ENCODE measurements around the gene BMP7. TPM values are rescaled to one million over a fixed set of nuclear protein-coding genes. Genes with fewer than 3 reads are reported as not detected.

Gene BMP7
- total RNA-seq, 1 donor from 2014 or later, result not detected

DNA sequence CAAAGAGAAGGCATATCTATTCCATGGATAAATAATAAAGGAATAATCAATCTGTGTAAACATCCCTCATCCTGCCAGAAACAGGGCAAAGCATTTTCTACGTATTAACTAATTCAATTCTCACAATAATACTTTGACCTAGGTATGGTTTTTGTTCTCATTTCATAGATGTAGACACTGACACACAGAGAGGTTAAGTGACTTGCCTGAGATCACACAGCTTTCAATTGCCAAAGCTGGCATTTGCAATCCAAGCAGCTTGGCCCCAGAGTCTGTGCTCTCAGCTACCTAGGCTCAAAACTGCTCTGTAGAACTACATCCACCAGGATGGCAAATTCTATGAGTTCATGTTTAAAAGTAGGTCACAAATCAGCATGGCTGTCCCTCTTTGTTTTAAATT is 124.9 kb downstream of the BMP7 start:
- FAIRE-seq (no peak), DNase-seq (ENCODE audit: low read depth) (no peak)
- TF ChIP-seq CTCF (IDR thresholded peaks at IDR 0.05; ENCODE audit: insufficient read depth, low read length, severe bottlenecking), result no peak
- H3K27me3 ChIP-seq (ENCODE audit: control insufficient read depth, insufficient read depth, low read length), result no peaks in the 10 kb centered on the region
- H3K36me3 ChIP-seq (ENCODE audit: control insufficient read depth, insufficient read depth, low read length), result no peaks in the 10 kb centered on the region
- no peak overlapping the region for H3K4me3 ChIP-seq (ENCODE audit: low read depth, low read length)

- TF ChIP-seq CTCF (IDR thresholded peaks at IDR 0.05; ENCODE audit: insufficient read depth, low read length, severe bottlenecking), result no peak
- Histone ChIP-seq H3K4me3 (ENCODE audit: low read depth, low read length) (no peak overlapping the region), H3K36me3 (ENCODE audit: control insufficient read depth, insufficient read depth, low read length) (no peaks in the 10 kb centered on the region)
Measured at GRCh38 chr20:57140416-57140965, 126.0 kb downstream of the BMP7 start.

GRCh38 chr20:57139342-57140093 is 126.9 kb downstream of the BMP7 start:
- Histone ChIP-seq H3K36me3 (ENCODE audit: control insufficient read depth, insufficient read depth, low read length) (no peaks in the 10 kb centered on the region), H3K4me3 (ENCODE audit: low read depth, low read length) (no peak overlapping the region), H3K27me3 (ENCODE audit: control insufficient read depth, insufficient read depth, low read length) (no peaks in the 10 kb centered on the region)
- no peak for TF ChIP-seq CTCF (IDR thresholded peaks at IDR 0.05; ENCODE audit: insufficient read depth, low read length, severe bottlenecking)
- no peak for FAIRE-seq
- DNase-seq (ENCODE audit: low read depth), result no peak

More at GRCh38 chr20:57140416-57140965, 126.0 kb downstream of the BMP7 start:
- H3K27me3 ChIP-seq (ENCODE audit: control insufficient read depth, insufficient read depth, low read length), result no peaks in the 10 kb centered on the region
- DNase-seq (ENCODE audit: low read depth) (no peak), FAIRE-seq (no peak)

- no peaks in the 10 kb centered on the region for H3K36me3 ChIP-seq (ENCODE audit: control insufficient read depth, insufficient read depth, low read length)
- no peak for TF ChIP-seq CTCF (IDR thresholded peaks at IDR 0.05; ENCODE audit: insufficient read depth, low read length, severe bottlenecking)
- no peak for DNase-seq (ENCODE audit: low read depth)
- no peaks in the 10 kb centered on the region for H3K27me3 ChIP-seq (ENCODE audit: control insufficient read depth, insufficient read depth, low read length)
- no peak for FAIRE-seq
- no peak overlapping the region for H3K4me3 ChIP-seq (ENCODE audit: low read depth, low read length)
Measured at GRCh38 chr20:57138198-57138995, 128.0 kb downstream of the BMP7 start.

- TF ChIP-seq CTCF (IDR thresholded peaks at IDR 0.05; ENCODE audit: insufficient read depth, low read length, severe bottlenecking), result no peak
- FAIRE-seq, result no peak
- H3K4me3 ChIP-seq (ENCODE audit: low read depth, low read length), result no peak overlapping the region
- no peaks in the 10 kb centered on the region for H3K27me3 ChIP-seq (ENCODE audit: control insufficient read depth, insufficient read depth, low read length)
- H3K36me3 ChIP-seq (ENCODE audit: control insufficient read depth, insufficient read depth, low read length), result no peaks in the 10 kb centered on the region
- DNase-seq (ENCODE audit: low read depth), result no peak
Measured at GRCh38 chr20:57137676-57138075, 128.8 kb downstream of the BMP7 start.

Data from bronchial epithelial cell (primary cell).